OCI-LY7 (cell line): ENCODE data around the gene SASH1.

Source experiments
- EZH2phosphoT487 ChIP-seq: fragments of 200-600 bp; sonication (generic); IDR thresholded peaks from 2 replicates; pipeline ENCODE4 v1.6.1; 2018; ENCODE audit warnings: low read depth, borderline replicate concordance, mild to moderate bottlenecking, mixed run types, antibody characterized with exemption, low read length, moderate library complexity, mixed read lengths
- TF ChIP-seq, protein P1 (sequence below): fragments of 200-600 bp; sonication (generic); conservative IDR thresholded peaks from 2 replicates; pipeline ENCODE4 v1.5.1; 2014; ENCODE audit warnings: mild to moderate bottlenecking, antibody characterized with exemption, low read length, moderate library complexity, mixed read lengths

DNA sequence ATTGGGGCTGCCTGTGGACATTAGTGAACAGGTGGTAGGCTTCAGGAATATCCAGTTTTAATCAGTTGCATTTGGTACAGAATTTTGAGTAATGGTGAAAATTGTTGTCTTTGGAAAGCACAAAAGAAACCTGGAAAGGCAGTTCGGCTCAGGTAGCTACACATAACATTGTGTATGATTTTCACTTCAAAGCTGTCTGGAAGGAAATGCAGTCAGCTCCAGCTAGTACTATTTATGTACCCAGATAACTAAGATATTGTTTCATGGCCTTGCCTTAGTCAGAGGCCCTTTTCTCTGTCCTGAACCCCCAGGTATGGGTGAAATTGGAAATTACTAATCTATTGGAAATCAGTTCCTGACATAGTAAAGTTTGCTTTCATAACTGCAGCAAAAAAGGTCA lies 208.6 kb downstream of the SASH1 start:
- TF ChIP-seq, protein P1, sequence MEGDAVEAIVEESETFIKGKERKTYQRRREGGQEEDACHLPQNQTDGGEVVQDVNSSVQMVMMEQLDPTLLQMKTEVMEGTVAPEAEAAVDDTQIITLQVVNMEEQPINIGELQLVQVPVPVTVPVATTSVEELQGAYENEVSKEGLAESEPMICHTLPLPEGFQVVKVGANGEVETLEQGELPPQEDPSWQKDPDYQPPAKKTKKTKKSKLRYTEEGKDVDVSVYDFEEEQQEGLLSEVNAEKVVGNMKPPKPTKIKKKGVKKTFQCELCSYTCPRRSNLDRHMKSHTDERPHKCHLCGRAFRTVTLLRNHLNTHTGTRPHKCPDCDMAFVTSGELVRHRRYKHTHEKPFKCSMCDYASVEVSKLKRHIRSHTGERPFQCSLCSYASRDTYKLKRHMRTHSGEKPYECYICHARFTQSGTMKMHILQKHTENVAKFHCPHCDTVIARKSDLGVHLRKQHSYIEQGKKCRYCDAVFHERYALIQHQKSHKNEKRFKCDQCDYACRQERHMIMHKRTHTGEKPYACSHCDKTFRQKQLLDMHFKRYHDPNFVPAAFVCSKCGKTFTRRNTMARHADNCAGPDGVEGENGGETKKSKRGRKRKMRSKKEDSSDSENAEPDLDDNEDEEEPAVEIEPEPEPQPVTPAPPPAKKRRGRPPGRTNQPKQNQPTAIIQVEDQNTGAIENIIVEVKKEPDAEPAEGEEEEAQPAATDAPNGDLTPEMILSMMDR: no peak
- TF ChIP-seq EZH2phosphoT487: no peak
